Tracheal epithelial cell (primary cell): Measurements from ENCODE around the gene PHF11. TPM values are rescaled to one million over a fixed set of nuclear protein-coding genes. Genes with fewer than 3 reads are reported as not detected.

ENCODE experiments used
- total RNA-seq: library from RNA; depleted of rRNA; stranded (reverse); fragments of >200 nt; gene quantifications from 2 replicates; pipeline ENCODE4 v1.2.1, GENCODE V29; 2014

Gene PHF11
- total RNA-seq: 10.4 and 11.1 TPM in 2 replicates

DNA sequence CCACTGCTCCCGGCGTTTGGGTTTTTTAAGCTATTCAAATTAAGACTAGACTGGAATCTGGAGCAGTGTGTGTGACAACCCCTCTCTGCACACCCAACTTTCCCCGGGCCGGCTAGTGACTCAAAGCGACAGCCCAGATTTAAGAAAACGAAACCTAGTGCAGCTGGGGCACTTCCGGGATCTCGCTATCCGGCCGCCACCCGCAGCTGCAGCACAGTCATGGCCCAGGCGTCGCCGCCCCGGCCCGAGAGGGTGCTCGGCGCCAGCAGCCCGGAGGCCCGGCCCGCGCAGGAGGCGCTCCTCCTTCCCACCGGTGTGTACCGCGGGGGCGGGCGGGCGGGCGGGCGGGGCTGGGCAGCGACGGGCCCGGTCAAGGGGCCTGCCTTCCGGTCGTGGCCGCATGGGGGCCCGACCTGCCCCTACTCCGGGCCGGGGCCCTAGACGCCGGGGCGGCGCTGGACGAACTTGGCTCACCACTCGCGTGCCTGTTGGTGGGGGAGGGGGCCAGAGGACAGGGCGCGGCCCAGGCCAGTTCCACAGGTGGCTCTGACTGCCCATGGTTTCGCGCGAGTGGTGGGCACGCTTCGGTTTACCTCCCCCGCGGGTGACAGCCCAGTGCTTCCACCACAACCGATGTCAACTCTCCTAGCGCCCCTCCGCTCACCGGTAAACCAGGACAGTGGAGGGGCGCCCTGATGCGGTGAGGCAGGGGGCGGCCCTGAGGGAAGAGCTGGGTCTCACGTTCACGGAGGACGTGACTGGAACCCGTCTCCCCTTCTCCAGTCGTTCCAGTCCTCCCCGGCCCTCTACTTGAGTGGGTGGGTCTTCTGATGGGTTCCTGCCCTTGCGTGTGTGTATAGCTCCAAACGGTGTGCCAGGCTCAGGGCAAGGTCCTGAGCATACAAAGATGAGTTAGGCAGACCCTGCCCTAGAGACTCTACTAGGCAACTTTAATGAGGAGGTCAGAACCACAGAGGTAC lies at the start of gene PHF11:
Gene PHF11, plus strand, starts transcription at position 171 of the 980 bp plus-strand sequence. Its CDS starts 49 bp downstream, at position 220.

Other genes with a start within 250 kb of the PHF11 start
- gene CDADC1, start 248.0 kb upstream of the PHF11 start, total RNA-seq: 3.2 and 3.4 TPM in 2 replicates
- 6.3 and 13.2 TPM in 2 replicates for gene CAB39L, start 51.9 kb upstream of the PHF11 start, total RNA-seq
- gene SETDB2, start 51.7 kb upstream of the PHF11 start, total RNA-seq: 4.8 and 10.0 TPM in 2 replicates
- gene RCBTB1, start 89.6 kb downstream of the PHF11 start, total RNA-seq: 11.3 and 22.6 TPM in 2 replicates
- under 0.01 and 0.24 TPM in 2 replicates for gene ARL11, start 132.6 kb downstream of the PHF11 start, total RNA-seq
- 142 and 177 TPM in 2 replicates for gene EBPL, start 195.5 kb downstream of the PHF11 start, total RNA-seq